ENCODE results near the gene BCAM.
"Not testable (repeated sequence)": the region's sequence is repeated elsewhere in the genome, so short reads cannot be mapped to it uniquely, and the experiment has no call there.

The BCAM gene

DNA sequence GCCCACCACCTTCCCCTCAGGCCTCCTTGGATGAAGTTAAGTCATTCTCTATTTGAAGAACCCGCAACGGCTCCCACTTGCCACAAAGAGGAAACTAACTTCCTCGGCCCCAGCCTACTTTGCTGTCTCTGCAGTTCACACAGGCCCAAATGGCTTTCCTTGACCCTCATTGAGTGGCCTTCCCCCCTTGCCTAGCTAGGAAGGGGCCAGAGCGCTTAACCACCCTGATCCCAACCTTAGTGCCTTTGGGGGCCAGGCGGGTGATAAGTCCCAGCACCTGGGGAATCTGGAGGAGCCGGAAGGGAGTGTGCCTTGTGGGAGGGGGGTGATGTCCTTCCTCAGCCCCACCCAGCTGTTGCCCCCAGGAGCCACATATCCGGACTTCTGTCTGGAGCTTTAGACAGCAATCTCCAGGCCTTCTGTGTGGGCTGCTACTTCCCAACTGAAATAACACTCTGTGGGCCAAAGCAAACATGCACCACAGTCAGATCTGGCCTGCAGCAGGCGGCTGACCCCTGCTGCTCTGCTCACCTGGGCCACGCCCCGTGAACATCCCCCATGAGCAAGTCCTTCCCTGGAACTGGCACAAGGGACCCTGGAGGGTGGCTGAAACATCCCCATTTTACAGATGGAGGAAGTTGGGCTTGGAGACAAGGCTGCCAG is 47.6 kb downstream of the BCAM start:
- no peak for DNase-seq

DNA sequence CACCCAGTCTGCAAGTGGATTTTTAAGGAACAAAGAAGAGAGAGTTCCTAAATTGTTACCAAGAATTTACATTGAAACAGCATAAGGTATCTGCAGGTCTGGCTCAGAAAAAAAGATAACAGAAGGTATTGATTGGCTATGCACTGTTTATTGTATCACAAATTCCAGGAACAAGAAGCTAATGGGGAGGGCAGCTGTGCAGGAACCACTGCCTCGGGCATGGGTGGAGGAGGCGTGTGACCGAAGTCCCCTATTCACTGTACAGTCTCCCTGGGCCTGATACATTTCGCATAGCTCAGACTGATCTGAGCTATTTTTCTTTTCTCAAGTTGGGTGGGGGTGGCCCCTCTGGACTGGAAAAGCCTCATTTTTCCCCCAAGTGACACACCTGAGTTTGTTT is 48.9 kb downstream of the BCAM start:
- DNase-seq: no peak

DNA sequence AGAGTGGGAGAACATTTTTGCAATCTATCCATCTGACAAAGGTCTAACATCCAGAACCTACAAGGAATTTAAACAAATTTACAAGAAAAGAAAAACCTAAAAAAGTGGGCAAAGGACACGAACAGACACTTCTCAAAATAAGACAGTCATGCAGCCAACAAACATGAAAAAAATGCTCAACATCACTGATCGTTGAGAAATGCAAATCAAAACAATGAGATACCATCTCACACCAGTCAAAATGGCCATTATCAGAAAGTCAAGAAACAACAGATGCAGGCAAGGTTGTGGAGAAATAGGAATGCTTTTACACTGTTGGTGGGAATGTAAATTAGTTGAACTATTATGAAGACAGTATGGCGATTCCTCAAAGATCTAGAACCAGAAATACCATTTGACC is 52.7 kb downstream of the BCAM start:
- not testable (repeated sequence) for DNase-seq

DNA sequence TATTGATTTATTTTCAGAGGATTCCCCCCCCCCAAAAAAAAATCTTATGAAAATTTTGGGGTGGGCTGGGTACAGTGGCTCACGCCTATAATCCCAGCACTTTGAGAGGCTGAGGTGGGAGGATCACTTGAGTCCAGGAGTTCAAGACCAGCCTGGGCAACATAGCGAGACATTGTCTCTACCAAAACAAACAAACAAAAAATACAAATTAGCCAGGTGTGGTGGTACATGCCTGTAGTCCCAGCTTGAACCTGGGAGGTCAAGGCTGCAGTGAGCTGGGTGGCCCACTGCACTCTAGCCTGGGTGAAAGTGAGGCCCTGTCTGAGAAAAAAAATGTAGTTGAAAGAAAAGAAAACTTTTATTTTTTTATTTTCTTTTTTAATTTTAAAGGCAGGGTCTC is 55.1 kb downstream of the BCAM start:
- no peak for DNase-seq

DNA sequence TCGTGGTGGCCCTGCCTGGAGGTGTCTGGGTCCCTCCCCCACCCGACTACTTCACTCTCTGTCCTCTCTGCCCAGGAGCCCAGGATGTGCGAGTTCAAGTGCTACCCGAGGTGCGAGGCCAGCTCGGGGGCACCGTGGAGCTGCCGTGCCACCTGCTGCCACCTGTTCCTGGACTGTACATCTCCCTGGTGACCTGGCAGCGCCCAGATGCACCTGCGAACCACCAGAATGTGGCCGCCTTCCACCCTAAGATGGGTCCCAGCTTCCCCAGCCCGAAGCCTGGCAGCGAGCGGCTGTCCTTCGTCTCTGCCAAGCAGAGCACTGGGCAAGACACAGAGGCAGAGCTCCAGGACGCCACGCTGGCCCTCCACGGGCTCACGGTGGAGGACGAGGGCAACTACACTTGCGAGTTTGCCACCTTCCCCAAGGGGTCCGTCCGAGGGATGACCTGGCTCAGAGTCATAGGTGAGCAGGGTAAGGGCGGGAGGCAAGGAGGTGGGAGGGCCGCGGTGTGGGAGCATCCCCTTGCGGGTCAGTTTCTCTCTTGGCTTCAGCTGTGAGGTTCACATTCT is 56.4 kb downstream of the BCAM start:
- DNase-seq: no peak

DNA sequence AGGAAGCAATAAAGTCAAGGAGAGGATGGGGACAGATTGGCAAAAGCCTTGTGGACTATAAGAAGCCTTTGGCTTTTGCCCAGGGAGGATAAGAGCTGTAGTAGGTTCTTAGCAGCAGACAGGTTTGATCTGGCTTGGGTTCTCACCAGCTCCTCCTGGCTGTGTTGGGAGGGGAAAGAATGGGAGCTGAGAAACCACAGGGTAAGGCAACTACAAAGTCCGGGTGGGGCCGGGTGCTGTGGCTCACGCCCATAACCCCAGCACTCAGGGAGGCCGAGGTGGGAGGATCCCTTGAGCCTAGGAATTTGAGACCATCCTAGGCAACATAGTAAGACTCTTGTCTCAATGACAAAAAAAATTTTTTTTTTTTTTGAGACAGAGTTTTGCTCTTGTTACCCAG is 57.8 kb downstream of the BCAM start:
- DNase-seq: no peak

DNA sequence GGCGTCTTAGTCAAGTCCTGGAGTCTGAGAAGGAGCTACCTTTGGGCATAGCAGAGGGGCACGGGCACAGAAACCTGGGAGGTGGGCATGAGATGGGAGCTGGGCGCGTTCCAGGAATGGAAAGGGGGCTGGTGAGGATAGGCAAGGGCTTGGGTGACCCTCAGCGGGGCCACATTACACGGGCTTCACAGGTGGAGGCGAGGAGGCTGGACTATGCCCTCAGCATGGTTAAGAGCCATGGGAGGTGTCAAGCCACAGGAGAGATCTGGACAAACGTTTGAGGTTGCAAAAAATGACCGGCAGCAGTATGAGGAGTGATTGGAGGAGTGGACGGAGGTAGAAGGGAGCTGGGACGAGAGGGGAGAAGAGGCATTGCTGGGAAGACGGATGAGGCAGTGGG is 58.7 kb downstream of the BCAM start:
- no peak for DNase-seq

DNA sequence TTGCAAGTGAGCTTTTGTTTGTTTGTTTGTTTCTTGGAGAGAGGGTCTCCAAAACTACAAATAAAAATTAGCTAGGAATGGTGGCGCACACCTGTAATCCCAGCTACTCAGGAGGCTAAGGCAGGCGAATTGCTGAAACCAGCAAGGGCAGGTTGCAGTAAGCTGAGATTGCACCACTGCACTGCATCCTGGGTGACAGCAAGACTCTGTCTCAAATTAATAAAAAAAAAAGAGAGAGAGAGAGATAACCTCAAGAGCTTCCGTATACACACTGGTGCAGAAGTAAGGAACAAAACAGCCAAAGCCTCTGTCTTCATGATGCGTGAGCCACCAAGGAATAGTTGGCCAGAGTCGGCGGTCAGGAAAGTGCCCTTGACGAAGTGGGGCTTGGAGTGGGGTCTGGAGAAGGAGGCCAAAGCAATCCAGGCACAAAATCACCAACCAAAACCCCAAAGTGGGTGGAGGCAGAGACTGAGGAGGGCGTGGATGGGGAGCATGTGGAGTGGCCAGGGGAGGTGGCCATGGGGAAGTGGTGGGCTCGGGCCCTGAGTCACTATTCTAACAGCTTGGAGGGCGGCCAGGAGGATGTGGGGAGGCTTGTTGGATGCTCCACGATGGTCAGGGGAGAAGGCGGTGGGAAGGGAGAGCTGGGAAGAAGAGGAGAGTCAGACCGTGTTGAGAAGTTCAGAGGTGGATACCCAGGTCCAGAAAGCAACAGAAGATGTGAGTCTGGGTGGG is 61.0 kb downstream of the BCAM start:
- DNase-seq: no peak

Measured in cortex of kidney (tissue), 1 donor.